Hepatocyte (in vitro differentiated cells): ENCODE measurements around the gene DOCK1. TPM values are rescaled to one million over a fixed set of nuclear protein-coding genes. Genes with fewer than 3 reads are reported as not detected.

Experiments used
- DNase-seq: peaks from one replicate; pipeline ENCODE4 v3.0.0-alpha.2; 2016; ENCODE audit warnings: low spot score
- H2AFZ ChIP-seq: fragments of 200-600 bp; sonication (generic); 2 replicates; pipeline ENCODE4 v1.6.0; 2016; ENCODE audit warnings: antibody characterized with exemption, mild to moderate bottlenecking
- H3K27ac ChIP-seq: fragments of 200-600 bp; sonication (generic); 2 replicates; pipeline ENCODE4 v1.5.1; 2016; ENCODE audit warnings: mild to moderate bottlenecking
- H3K27me3 ChIP-seq: fragments of 200-600 bp; sonication (generic); 2 replicates; pipeline ENCODE4 v1.6.1; 2016
- H3K36me3 ChIP-seq: fragments of 200-600 bp; sonication (generic); replicated peaks from 2 replicates; pipeline ENCODE4 v1.5.1; 2016; ENCODE audit warnings: low read depth; ENCODE audit not compliant: insufficient read depth
- H3K4me1 ChIP-seq: fragments of 200-600 bp; sonication (generic); 2 replicates; pipeline ENCODE4 v1.5.1; 2016; ENCODE audit warnings: mild to moderate bottlenecking, moderate library complexity; ENCODE audit not compliant: insufficient read depth
- H3K4me2 ChIP-seq: fragments of 200-600 bp; sonication (generic); 2 replicates; pipeline ENCODE4 v1.6.0; 2016
- H3K4me3 ChIP-seq: fragments of 200-600 bp; sonication (generic); 2 replicates; pipeline ENCODE4 v1.5.1; 2016; ENCODE audit warnings: mild to moderate bottlenecking
- H3K79me2 ChIP-seq: fragments of 200-600 bp; sonication (generic); 2 replicates; pipeline ENCODE4 v1.6.0; 2017; ENCODE audit warnings: mild to moderate bottlenecking
- H3K9me2 ChIP-seq: fragments of 200-600 bp; sonication (generic); replicated peaks from 2 replicates; pipeline ENCODE4 v1.6.0; 2017; ENCODE audit warnings: mild to moderate bottlenecking; ENCODE audit not compliant: insufficient read depth
- H3K9me3 ChIP-seq: fragments of 200-600 bp; sonication (generic); 2 replicates; pipeline ENCODE4 v1.5.1; 2016; ENCODE audit warnings: low read depth, mild to moderate bottlenecking
- H4K20me1 ChIP-seq: fragments of 200-600 bp; sonication (generic); 2 replicates; pipeline ENCODE4 v1.6.0; 2016; ENCODE audit warnings: mild to moderate bottlenecking; ENCODE audit not compliant: insufficient read depth, poor library complexity, severe bottlenecking
- CTCF ChIP-seq: fragments of 200-600 bp; sonication (generic); IDR thresholded peaks from 2 replicates; pipeline ENCODE4 v1.5.1; 2016; ENCODE audit warnings: antibody characterized with exemption, mild to moderate bottlenecking; ENCODE audit not compliant: poor library complexity
- EZH2 ChIP-seq: fragments of 200-600 bp; sonication (generic); IDR thresholded peaks from 2 replicates; pipeline ENCODE4 v1.6.1; 2016; ENCODE audit warnings: antibody characterized with exemption, mild to moderate bottlenecking, borderline replicate concordance
- EZH2phosphoT487 ChIP-seq: fragments of 200-600 bp; sonication (generic); IDR thresholded peaks from one replicate; pipeline ENCODE4 v1.6.1; 2018; ENCODE audit warnings: antibody characterized with exemption, mild to moderate bottlenecking, low read depth, moderate library complexity; ENCODE audit not compliant: unreplicated experiment, severe bottlenecking
- WGBS: methylation state at CpG from one replicate; pipeline ENCODE4 v1.1.6; 2016; ENCODE audit warnings: low lambda C conversion rate; ENCODE audit errors: missing lambda C conversion rate; 5-methylcytosine and 5-hydroxymethylcytosine counted together
- polyA plus RNA-seq: library from polyadenylated mRNA; unstranded; fragments of >200 nt; fragmentation: Nextera tagmentation; extraction: Ambion mirVana; gene quantifications from 2 replicates; pipeline ENCODE4 v1.2.1, GENCODE V29; 2016
- total RNA-seq: library from RNA; depleted of rRNA; stranded (reverse); fragments of >200 nt; gene quantifications from 2 replicates; pipeline ENCODE4 v1.2.3, GENCODE V29; 2014

DOCK1 gene
- total and polyA plus RNA-seq, 2 experiments from 2014 or later: 16.0 to 55.5 TPM

DNA sequence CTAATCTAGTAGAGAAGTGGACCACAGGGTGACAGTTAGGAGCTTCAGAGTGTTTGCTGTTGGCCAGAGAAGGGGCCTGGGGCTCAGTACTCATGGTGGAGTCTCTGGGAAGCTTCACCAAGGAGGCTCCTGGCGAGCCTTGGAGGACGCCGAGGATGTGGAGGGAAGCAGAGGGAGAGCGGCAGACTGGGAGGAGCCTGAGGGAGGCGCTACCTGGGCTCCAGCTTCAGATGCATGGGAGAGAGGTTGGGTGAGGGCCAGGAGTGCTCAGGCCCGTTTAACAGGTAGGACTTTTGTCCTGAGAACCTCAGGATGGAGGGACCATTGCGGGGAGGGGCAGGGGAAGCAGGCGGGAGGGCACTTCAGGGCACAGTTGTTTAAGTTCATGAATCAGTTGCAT lies 24.2 kb downstream of the DOCK1 start:
- no peaks in the 10 kb centered on the region for H3K36me3 ChIP-seq
- H3K4me3 ChIP-seq: no peak overlapping the region
- no peaks in the 10 kb centered on the region for H3K27me3 ChIP-seq
- TF ChIP-seq CTCF (no peak), EZH2 (no peak), EZH2phosphoT487 (no peak)
- no peak overlapping the region for H3K27ac ChIP-seq
- no peak overlapping the region for H3K4me2 ChIP-seq
- DNase-seq: no peak
- H3K4me1 ChIP-seq: no peaks in the 10 kb centered on the region
- no peak overlapping the region for H2AFZ ChIP-seq
- H3K9me3 ChIP-seq: no peaks in the 10 kb centered on the region
- H3K9me2 ChIP-seq: no peaks in the 10 kb centered on the region
- peaks cover 22% of the 10 kb centered on the region for H4K20me1 ChIP-seq
- H3K79me2 ChIP-seq: peaks cover 88% of the 10 kb centered on the region
- 94% methylated on average over 8 of the region's 8 CpGs for WGBS

DNA sequence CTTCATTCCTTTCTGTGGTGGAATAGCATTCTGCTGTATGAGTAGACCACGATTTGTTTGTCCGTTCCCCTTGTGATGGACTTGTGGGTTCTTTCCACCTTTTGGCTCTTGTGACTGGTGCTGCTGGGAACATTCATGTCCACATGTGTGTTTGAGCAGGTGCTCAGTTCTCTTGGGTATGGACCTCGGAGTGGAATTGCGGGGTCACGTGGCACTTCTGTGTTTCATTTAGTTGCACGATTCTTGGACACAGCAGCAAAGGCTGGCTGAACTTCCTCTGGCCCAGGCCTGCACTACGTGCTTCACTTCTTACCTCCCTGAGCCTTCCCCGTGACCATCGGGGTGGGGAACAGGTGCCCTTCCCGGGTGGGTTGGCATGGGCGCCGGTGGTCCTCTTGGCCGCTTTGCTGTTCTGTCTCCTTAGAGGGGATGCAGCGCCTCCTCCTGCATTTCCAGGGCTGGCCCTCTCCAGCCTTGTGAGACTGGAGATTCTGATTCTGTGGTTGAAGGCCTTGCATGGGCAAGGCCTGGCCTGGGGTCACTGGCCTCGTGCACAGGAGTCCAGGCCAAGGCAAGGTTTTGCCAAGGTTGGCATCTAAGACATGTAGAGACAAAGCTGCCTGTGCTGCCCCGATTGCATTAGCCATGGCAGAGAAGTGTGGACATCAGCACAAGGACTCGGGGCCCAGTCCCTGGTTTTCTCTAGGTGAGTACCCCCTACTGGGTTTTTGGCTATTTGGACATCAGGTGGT lies 25.1 kb downstream of the DOCK1 start:
- no peak for DNase-seq
- Histone ChIP-seq H4K20me1 (peaks cover 20% of the 10 kb centered on the region), H3K4me1 (no peaks in the 10 kb centered on the region), H2AFZ (no peak overlapping the region), H3K36me3 (no peaks in the 10 kb centered on the region), H3K79me2 (peaks cover 93% of the 10 kb centered on the region), H3K4me2 (no peak overlapping the region), H3K27me3 (no peaks in the 10 kb centered on the region), H3K4me3 (no peak overlapping the region), H3K9me2 (no peaks in the 10 kb centered on the region), H3K9me3 (no peaks in the 10 kb centered on the region), H3K27ac (no peak overlapping the region)
- TF ChIP-seq EZH2phosphoT487 (no peak), CTCF (no peak), EZH2 (no peak)
- WGBS: 90% methylated on average over 17 of the region's 17 CpGs

GRCh38 chr10:126930883-126931503 lies 25.8 kb downstream of the DOCK1 start:
- no peaks in the 10 kb centered on the region for H3K36me3 ChIP-seq
- no peaks in the 10 kb centered on the region for H3K27me3 ChIP-seq
- 86% methylated on average over 11 of the region's 11 CpGs for WGBS
- TF ChIP-seq EZH2phosphoT487 (no peak), EZH2 (no peak), CTCF (no peak)
- peaks cover 93% of the 10 kb centered on the region for H3K79me2 ChIP-seq
- no peak overlapping the region for H3K4me3 ChIP-seq
- no peak overlapping the region for H3K27ac ChIP-seq
- H4K20me1 ChIP-seq: peaks cover 23% of the 10 kb centered on the region
- peaks cover 3% of the 10 kb centered on the region for H3K4me1 ChIP-seq
- DNase-seq: no peak
- no peaks in the 10 kb centered on the region for H3K9me3 ChIP-seq
- no peak overlapping the region for H2AFZ ChIP-seq
- no peaks in the 10 kb centered on the region for H3K9me2 ChIP-seq
- H3K4me2 ChIP-seq: peak overlapping the region; percentile 31
